ENCODE data around the gene METTL24.

Gene METTL24

DNA sequence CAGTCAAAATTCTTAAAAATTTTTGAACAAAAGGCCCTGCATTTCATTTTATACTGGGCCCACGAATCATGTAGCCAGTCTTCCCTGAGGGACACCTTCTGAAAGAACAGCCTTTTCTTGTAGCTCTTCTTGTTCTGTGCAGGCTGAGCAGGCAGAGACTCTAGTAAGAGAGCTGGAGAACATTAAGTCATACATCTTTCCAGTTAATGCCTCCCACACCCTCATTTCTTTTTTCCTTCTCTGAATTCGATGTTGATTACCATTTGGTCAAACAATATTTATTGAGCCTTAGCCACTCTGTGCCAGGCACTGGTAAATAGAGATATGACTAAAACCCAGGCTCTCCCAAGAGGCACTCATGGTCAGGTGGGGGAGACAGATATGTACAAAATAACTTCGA lies 33.6 kb downstream of the METTL24 start:
- H3K4me3 ChIP-seq (replicated peaks; ENCODE audit: low read depth, low read length) = no peak overlapping the region
- TF ChIP-seq, protein P1, sequence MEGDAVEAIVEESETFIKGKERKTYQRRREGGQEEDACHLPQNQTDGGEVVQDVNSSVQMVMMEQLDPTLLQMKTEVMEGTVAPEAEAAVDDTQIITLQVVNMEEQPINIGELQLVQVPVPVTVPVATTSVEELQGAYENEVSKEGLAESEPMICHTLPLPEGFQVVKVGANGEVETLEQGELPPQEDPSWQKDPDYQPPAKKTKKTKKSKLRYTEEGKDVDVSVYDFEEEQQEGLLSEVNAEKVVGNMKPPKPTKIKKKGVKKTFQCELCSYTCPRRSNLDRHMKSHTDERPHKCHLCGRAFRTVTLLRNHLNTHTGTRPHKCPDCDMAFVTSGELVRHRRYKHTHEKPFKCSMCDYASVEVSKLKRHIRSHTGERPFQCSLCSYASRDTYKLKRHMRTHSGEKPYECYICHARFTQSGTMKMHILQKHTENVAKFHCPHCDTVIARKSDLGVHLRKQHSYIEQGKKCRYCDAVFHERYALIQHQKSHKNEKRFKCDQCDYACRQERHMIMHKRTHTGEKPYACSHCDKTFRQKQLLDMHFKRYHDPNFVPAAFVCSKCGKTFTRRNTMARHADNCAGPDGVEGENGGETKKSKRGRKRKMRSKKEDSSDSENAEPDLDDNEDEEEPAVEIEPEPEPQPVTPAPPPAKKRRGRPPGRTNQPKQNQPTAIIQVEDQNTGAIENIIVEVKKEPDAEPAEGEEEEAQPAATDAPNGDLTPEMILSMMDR (IDR thresholded peaks at IDR 0.05; ENCODE audit: insufficient read depth, low read length, poor library complexity, severe bottlenecking) = no peak
- no peaks in the 10 kb centered on the region for H3K36me3 ChIP-seq (ENCODE audit: control insufficient read depth, insufficient read depth, low read length)
- peaks cover 2% of the 10 kb centered on the region; the same call in 1 of the 2 replicates for H3K27me3 ChIP-seq (replicated peaks; ENCODE audit: control insufficient read depth, insufficient read depth, low read length)
- no peak for DNase-seq (ENCODE audit: extremely low read depth, insufficient read length)

DNA sequence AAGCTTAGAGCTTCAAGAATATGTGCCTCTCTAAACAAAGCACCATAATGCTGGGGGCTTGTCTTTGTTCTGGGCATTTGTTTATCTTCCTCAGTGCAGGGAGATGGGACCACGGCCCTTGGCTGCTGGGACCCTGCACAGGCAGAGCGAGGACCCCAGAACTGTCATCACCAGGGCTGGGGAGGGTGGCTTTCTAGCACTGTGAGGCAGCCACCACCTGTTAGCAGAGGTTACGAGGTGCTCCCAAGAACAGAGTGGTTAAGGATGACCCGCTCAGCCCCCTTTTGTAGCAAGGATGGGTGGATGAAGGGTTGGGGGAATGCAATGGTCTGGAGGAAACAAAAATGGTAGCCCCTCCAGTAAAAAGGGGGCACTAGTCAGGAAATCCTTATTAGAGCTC lies 34.9 kb downstream of the METTL24 start:
- no peaks in the 10 kb centered on the region for H3K36me3 ChIP-seq (ENCODE audit: control insufficient read depth, insufficient read depth, low read length)
- H3K27me3 ChIP-seq (replicated peaks; ENCODE audit: control insufficient read depth, insufficient read depth, low read length) = peaks cover 2% of the 10 kb centered on the region; the same call in 1 of the 2 replicates
- H3K4me3 ChIP-seq (replicated peaks; ENCODE audit: low read depth, low read length) = no peak overlapping the region
- TF ChIP-seq, protein P1 (IDR thresholded peaks at IDR 0.05; ENCODE audit: insufficient read depth, low read length, poor library complexity, severe bottlenecking) = no peak
- DNase-seq (ENCODE audit: extremely low read depth, insufficient read length) = no peak

DNA sequence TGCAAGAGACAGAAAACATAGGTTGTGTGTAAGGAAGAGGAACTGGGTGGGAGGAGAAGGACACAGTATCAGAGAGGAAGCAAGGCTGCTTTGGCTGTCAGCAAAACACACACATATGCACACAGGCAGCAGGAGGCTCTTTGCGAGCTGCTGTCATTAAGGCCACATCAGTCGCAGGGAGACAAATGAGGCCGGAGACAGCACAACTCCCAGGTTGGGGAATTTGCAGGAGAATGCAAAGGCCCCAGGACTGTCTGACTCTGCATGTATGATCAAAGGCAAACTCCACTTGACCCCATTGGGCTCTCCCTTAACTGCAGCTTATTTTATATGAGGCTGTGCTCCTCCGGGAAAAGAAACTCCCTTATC lies 35.3 kb downstream of the METTL24 start:
- DNase-seq (ENCODE audit: extremely low read depth, insufficient read length) = no peak
- Histone ChIP-seq H3K36me3 (ENCODE audit: control insufficient read depth, insufficient read depth, low read length) (no peaks in the 10 kb centered on the region), H3K4me3 (replicated peaks; ENCODE audit: low read depth, low read length) (no peak overlapping the region), H3K27me3 (replicated peaks; ENCODE audit: control insufficient read depth, insufficient read depth, low read length) (0 out of 2 replicates have a peak, but pooled peaks cover under 1% of the 10 kb centered on the region)
- TF ChIP-seq, protein P1 (IDR thresholded peaks at IDR 0.05; ENCODE audit: insufficient read depth, low read length, poor library complexity, severe bottlenecking) = no peak

DNA sequence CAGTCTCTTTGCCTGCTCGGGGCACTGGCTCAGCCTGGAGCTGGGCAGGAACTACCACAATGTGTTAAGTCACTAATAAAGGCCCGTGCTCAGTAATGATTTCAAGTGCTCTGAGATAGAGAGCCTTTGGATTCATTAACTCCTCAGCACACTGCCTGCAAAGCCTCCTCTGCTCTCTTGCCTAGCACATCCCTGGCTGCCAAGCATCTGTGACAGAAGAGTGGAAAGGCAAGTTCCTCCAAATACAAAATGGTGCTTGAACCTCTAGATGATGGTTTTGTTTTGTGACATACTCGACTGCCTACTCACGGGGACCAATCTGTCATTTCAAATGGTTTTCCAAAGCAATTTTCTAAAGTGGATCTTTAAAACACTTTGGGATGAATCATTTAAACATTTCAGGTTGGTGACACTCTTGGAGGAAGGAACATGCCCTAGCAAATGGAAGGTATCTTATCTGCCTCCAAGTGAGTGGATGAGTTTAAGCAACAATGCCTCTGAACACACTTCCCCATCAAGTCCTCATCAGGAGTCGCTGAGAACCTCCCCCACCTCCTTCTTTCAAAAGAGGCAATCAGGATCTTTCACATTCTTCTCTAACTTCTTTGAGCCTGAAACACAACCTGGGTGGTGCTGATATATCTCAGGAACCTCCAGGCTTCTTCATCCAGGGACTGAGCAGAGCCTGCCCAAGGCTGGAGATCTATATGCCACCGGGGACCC lies 35.8 kb downstream of the METTL24 start:
- H3K36me3 ChIP-seq (ENCODE audit: control insufficient read depth, insufficient read depth, low read length) = no peaks in the 10 kb centered on the region
- H3K27me3 ChIP-seq (replicated peaks; ENCODE audit: control insufficient read depth, insufficient read depth, low read length) = no peaks in the 10 kb centered on the region
- DNase-seq (ENCODE audit: extremely low read depth, insufficient read length) = no peak
- TF ChIP-seq, protein P1 (IDR thresholded peaks at IDR 0.05; ENCODE audit: insufficient read depth, low read length, poor library complexity, severe bottlenecking) = no peak
- H3K4me3 ChIP-seq (replicated peaks; ENCODE audit: low read depth, low read length) = no peak overlapping the region

DNA sequence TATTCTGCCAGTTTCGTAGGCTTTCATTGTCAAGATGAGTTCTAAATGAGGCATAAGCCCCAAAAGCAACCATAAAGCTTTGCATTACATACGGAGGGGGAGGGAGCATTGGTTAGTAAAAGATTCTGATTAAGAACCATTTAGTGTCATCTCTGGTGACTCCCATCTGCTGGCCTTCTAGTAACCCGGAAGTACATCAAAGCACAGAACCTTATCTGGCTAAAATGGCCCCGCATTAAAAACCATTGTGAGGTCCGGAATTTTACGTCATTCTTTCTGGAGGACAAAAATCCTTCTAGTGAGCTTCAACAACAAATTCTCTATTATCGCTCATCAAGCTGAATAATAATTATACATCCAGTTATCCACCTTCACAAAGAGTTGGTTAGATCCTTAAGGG lies 37.8 kb downstream of the METTL24 start:
- Histone ChIP-seq H3K4me3 (replicated peaks; ENCODE audit: low read depth, low read length) (no peak overlapping the region), H3K27me3 (replicated peaks; ENCODE audit: control insufficient read depth, insufficient read depth, low read length) (no peaks in the 10 kb centered on the region), H3K36me3 (ENCODE audit: control insufficient read depth, insufficient read depth, low read length) (no peaks in the 10 kb centered on the region)
- TF ChIP-seq, protein P1 (IDR thresholded peaks at IDR 0.05; ENCODE audit: insufficient read depth, low read length, poor library complexity, severe bottlenecking) = no peak
- DNase-seq (ENCODE audit: extremely low read depth, insufficient read length) = peak; percentile 13
